Measurements from ENCODE around the gene ARHGAP25.

ARHGAP25 gene

GRCh38 chr2:68829749-68830148 is 95.1 kb downstream of the ARHGAP25 start:
- no peak for DNase-seq (ENCODE audit: low read depth in 2 of 2)

- no peak for DNase-seq (ENCODE audit: low read depth in 2 of 2)
Measured at GRCh38 chr2:68831686-68832232, 97.1 kb downstream of the ARHGAP25 start.

GRCh38 chr2:68832233-68832869 is 97.7 kb downstream of the ARHGAP25 start:
- peak in 1 of 2 donors; percentile 9 for DNase-seq (ENCODE audit: low read depth in 2 of 2)

GRCh38 chr2:68833162-68833561 is 98.6 kb downstream of the ARHGAP25 start:
- no peak for DNase-seq (ENCODE audit: low read depth in 2 of 2)

GRCh38 chr2:68834737-68835376 is 100.2 kb downstream of the ARHGAP25 start:
- DNase-seq (ENCODE audit: low read depth in 2 of 2): no peak

GRCh38 chr2:68835621-68836020 is 101.0 kb downstream of the ARHGAP25 start:
- DNase-seq (ENCODE audit: low read depth in 2 of 2): no peak

- DNase-seq (ENCODE audit: low read depth in 2 of 2): peak; percentile 38 to 45
Measured at GRCh38 chr2:68837164-68837860, 102.7 kb downstream of the ARHGAP25 start.

- DNase-seq (ENCODE audit: low read depth in 2 of 2): no peak
Measured at GRCh38 chr2:68837861-68838341, 103.3 kb downstream of the ARHGAP25 start.

- no peak for DNase-seq (ENCODE audit: low read depth in 2 of 2)
Measured at GRCh38 chr2:68838641-68839040, 104.0 kb downstream of the ARHGAP25 start.

- no peak for DNase-seq (ENCODE audit: low read depth in 2 of 2)
Measured at GRCh38 chr2:68839260-68839833, 104.7 kb downstream of the ARHGAP25 start.

GRCh38 chr2:68845043-68845442 is 110.4 kb downstream of the ARHGAP25 start:
- DNase-seq (ENCODE audit: low read depth in 2 of 2): no peak

GRCh38 chr2:68846091-68846490 is 111.5 kb downstream of the ARHGAP25 start:
- DNase-seq (ENCODE audit: low read depth in 2 of 2): no peak

- DNase-seq (ENCODE audit: low read depth in 2 of 2): no peak
Measured at GRCh38 chr2:68847751-68848150, 113.1 kb downstream of the ARHGAP25 start.

GRCh38 chr2:68849579-68850030 is 115.0 kb downstream of the ARHGAP25 start:
- no peak for DNase-seq (ENCODE audit: low read depth in 2 of 2)

- DNase-seq (ENCODE audit: low read depth in 2 of 2): no peak
Measured at GRCh38 chr2:68850524-68850923, 115.9 kb downstream of the ARHGAP25 start.

GRCh38 chr2:68853035-68853434 is 118.4 kb downstream of the ARHGAP25 start:
- no peak for DNase-seq (ENCODE audit: low read depth in 2 of 2)

- DNase-seq (ENCODE audit: low read depth in 2 of 2): no peak
Measured at GRCh38 chr2:68853915-68854314, 119.3 kb downstream of the ARHGAP25 start.

GRCh38 chr2:68854476-68854875 is 119.9 kb downstream of the ARHGAP25 start:
- DNase-seq (ENCODE audit: low read depth in 2 of 2): no peak

GRCh38 chr2:68855550-68855949 is 120.9 kb downstream of the ARHGAP25 start:
- DNase-seq (ENCODE audit: low read depth in 2 of 2): no peak

GRCh38 chr2:68857202-68857845 is 122.7 kb downstream of the ARHGAP25 start:
- DNase-seq (ENCODE audit: low read depth in 2 of 2): no peak

- DNase-seq (ENCODE audit: low read depth in 2 of 2): no peak
Measured at GRCh38 chr2:68857855-68858456, 123.3 kb downstream of the ARHGAP25 start.
